ENCODE measurements around the gene GRID1.

GRID1 gene

GRCh38 chr10:86023931-86024280, 342.7 kb downstream of the GRID1 start:
- Histone ChIP-seq H3K9ac (no peak overlapping the region), H3K4me2 (peak overlapping the region; percentile 63), H3K27me3 (no peaks in the 10 kb centered on the region), H3K9me3 (peaks cover 6% of the 10 kb centered on the region; the same call in 1 of the 2 replicates), H3K36me3 (no peaks in the 10 kb centered on the region), H3K4me1 (peaks cover 57% of the 10 kb centered on the region), H3K4me3 (no peak overlapping the region), H4K20me1 (no peaks in the 10 kb centered on the region), H3K27ac (no peak overlapping the region)
- TF ChIP-seq Cebpa-rat (IDR thresholded peaks at IDR 0.05) = no peak

DNA sequence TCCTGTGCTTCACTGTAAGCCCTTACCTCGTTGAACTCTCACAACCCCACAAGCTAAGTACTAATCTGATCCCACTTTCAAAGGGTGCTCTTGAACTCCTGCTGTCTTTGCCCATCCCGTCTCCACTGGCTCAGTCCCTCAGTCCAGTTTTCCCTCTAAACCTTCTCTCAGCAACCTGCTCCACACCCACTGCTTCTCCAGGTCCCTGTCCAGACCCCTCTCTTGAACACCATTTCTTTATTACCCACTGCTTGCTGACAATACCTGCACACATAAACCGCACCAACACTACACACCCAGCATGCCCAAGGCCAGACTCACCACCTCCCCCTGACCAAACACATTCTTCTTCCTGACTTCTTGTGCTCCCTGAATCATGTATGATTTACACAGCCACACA, 343.3 kb downstream of the GRID1 start:
- Histone ChIP-seq H3K36me3 (no peaks in the 10 kb centered on the region), H3K27ac (no peak overlapping the region), H3K9ac (no peak overlapping the region), H3K9me3 (0 out of 2 replicates have a peak, but pooled peaks cover under 1% of the 10 kb centered on the region), H4K20me1 (no peaks in the 10 kb centered on the region), H3K4me1 (peaks cover 62% of the 10 kb centered on the region), H3K4me2 (peak overlapping the region; percentile 63), H3K4me3 (no peak overlapping the region), H3K27me3 (no peaks in the 10 kb centered on the region)
- TF ChIP-seq Cebpa-rat (IDR thresholded peaks at IDR 0.05) = no peak

GRCh38 chr10:86022906-86023305, 343.7 kb downstream of the GRID1 start:
- Histone ChIP-seq H3K36me3 (no peaks in the 10 kb centered on the region), H3K9ac (no peak overlapping the region)
- TF ChIP-seq Cebpa-rat (IDR thresholded peaks at IDR 0.05) = no peak

GRCh38 chr10:86020134-86020533, 346.5 kb downstream of the GRID1 start:
- Histone ChIP-seq H4K20me1 (no peaks in the 10 kb centered on the region), H3K27ac (peak overlapping the region; percentile 98), H3K36me3 (no peaks in the 10 kb centered on the region), H3K9me3 (no peaks in the 10 kb centered on the region), H3K9ac (peak overlapping the region; percentile 30; the same call in 1 of the 2 replicates), H3K4me1 (peaks cover 91% of the 10 kb centered on the region), H3K27me3 (no peaks in the 10 kb centered on the region), H3K4me3 (no peak overlapping the region), H3K4me2 (peak overlapping the region; percentile 90)
- TF ChIP-seq Cebpa-rat (IDR thresholded peaks at IDR 0.05) = no peak

More at GRCh38 chr10:86022906-86023305, 343.7 kb downstream of the GRID1 start:
- Histone ChIP-seq H3K4me1 (peaks cover 67% of the 10 kb centered on the region), H3K9me3 (no peaks in the 10 kb centered on the region), H3K27me3 (no peaks in the 10 kb centered on the region), H3K4me2 (peak overlapping the region; percentile 63), H3K27ac (no peak overlapping the region), H4K20me1 (no peaks in the 10 kb centered on the region), H3K4me3 (no peak overlapping the region)

DNA sequence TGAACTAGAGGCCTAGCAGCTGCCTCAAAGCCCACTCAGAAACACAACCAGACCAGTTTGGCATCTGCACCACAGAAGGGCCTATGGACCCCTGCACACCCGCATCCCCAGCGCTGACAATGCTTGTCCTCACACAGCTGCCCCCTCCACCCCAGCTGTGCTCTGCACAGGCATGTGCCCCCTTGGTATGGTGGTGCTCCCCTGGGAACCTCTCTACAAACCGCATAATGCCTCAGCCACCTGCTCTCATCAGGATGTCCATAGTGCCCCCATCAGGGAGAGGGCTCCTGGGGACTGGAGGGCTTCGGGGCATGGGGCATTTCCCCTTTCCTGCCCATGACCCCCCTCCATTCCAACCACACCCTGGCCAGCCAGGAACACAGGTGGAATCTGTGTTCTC, 347.5 kb downstream of the GRID1 start:
- peak overlapping the region; percentile 98 for H3K27ac ChIP-seq
- TF ChIP-seq Cebpa-rat (IDR thresholded peaks at IDR 0.05) = no peak
- H3K9me3 ChIP-seq = no peaks in the 10 kb centered on the region
- no peaks in the 10 kb centered on the region for H3K36me3 ChIP-seq
- H3K27me3 ChIP-seq = no peaks in the 10 kb centered on the region
- peaks cover 86% of the 10 kb centered on the region for H3K4me1 ChIP-seq
- peak overlapping the region; percentile 90 for H3K4me2 ChIP-seq
- no peaks in the 10 kb centered on the region for H4K20me1 ChIP-seq
- H3K4me3 ChIP-seq = no peak overlapping the region
- H3K9ac ChIP-seq = peak overlapping the region; percentile 78

DNA sequence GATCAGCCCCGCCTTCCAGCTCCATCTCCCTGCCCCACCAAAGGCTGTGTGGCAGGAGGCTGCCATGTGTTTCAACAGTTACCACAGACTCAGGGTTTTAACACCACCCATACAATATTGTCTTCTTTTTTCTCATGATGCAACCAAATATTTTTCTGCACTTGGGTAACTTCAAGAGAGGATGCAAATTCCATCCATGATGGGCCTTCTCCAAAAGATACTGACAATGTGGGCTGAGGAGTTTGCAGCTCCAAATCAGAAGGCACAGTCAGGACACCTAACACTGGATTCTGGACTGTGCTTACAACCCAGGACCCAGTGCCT, 347.9 kb downstream of the GRID1 start:
- H3K27ac ChIP-seq = peak overlapping the region; percentile 98
- peaks cover 82% of the 10 kb centered on the region for H3K4me1 ChIP-seq
- H3K36me3 ChIP-seq = no peaks in the 10 kb centered on the region
- H3K9me3 ChIP-seq = no peaks in the 10 kb centered on the region
- peak overlapping the region; percentile 78 for H3K9ac ChIP-seq
- H3K4me3 ChIP-seq = no peak overlapping the region
- no peak for TF ChIP-seq Cebpa-rat (IDR thresholded peaks at IDR 0.05)
- H4K20me1 ChIP-seq = no peaks in the 10 kb centered on the region
- H3K27me3 ChIP-seq = no peaks in the 10 kb centered on the region
- H3K4me2 ChIP-seq = peak overlapping the region; percentile 90

- Histone ChIP-seq H3K4me2 (peak overlapping the region; percentile 90), H3K9ac (peak overlapping the region; percentile 78), H3K27ac (peak overlapping the region; percentile 98), H4K20me1 (no peaks in the 10 kb centered on the region), H3K4me1 (peaks cover 78% of the 10 kb centered on the region), H3K4me3 (peak overlapping the region; percentile 43; the same call in 1 of the 2 replicates), H3K36me3 (no peaks in the 10 kb centered on the region), H3K27me3 (no peaks in the 10 kb centered on the region), H3K9me3 (no peaks in the 10 kb centered on the region)
- TF ChIP-seq Cebpa-rat (IDR thresholded peaks at IDR 0.05) = peak; percentile 57; the same call in 1 of the 2 replicates
Measured at GRCh38 chr10:86017841-86018734, 348.5 kb downstream of the GRID1 start.

DNA sequence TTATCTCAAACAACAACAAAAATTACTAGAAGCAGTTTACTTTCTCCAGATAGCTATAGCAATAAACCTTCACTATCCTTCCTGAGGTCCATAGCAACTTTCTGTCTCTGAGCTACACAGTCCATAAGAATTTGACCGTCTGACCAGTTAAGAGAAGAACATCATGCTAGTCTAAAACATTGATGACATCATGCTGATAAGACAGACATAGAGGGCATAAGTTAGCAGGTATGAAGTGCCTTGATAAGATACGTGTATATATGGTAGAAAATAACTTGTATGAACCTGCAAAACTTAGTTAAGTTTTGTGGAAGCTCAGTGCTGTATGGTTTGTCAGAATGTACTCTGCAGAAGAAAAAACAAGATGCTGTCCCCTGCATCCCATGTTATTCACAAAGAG, 353.0 kb downstream of the GRID1 start:
- Histone ChIP-seq H3K9ac (no peak overlapping the region), H3K4me2 (no peak overlapping the region), H3K4me3 (no peak overlapping the region), H3K4me1 (peaks cover 66% of the 10 kb centered on the region), H3K36me3 (no peaks in the 10 kb centered on the region), H4K20me1 (no peaks in the 10 kb centered on the region), H3K27me3 (no peaks in the 10 kb centered on the region), H3K27ac (no peak overlapping the region), H3K9me3 (no peaks in the 10 kb centered on the region)
- no peak for TF ChIP-seq Cebpa-rat (IDR thresholded peaks at IDR 0.05)

DNA sequence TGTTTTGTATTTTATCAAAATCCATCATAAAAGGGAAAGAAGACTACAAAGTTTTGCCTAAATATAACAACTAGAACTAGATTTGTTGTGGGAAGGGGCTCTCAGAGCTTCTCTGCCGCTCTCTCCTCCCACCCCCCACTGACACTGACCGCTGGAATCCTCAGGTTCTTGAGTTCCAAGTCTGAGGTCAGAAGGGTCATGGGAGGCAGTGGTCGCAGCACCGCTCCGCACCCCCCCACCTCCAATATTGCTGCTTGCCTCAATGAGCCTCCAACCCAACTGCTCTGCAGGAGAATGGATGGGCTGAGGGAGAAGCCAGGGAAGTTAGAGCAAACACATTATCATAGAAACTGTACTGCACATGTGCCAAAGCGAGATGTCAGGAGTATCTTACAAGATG, 359.4 kb downstream of the GRID1 start:
- Histone ChIP-seq H3K27ac (no peak overlapping the region), H3K27me3 (no peaks in the 10 kb centered on the region), H3K4me2 (no peak overlapping the region), H3K4me3 (no peak overlapping the region), H3K9ac (no peak overlapping the region), H3K36me3 (no peaks in the 10 kb centered on the region), H4K20me1 (no peaks in the 10 kb centered on the region), H3K4me1 (peaks cover 38% of the 10 kb centered on the region), H3K9me3 (no peaks in the 10 kb centered on the region)
- no peak for TF ChIP-seq Cebpa-rat (IDR thresholded peaks at IDR 0.05)

- no peaks in the 10 kb centered on the region for H3K27me3 ChIP-seq
- H4K20me1 ChIP-seq = no peaks in the 10 kb centered on the region
- no peak overlapping the region for H3K4me2 ChIP-seq
- TF ChIP-seq Cebpa-rat (IDR thresholded peaks at IDR 0.05) = no peak
- H3K27ac ChIP-seq = no peak overlapping the region
- H3K36me3 ChIP-seq = no peaks in the 10 kb centered on the region
- no peak overlapping the region for H3K4me3 ChIP-seq
- peaks cover 26% of the 10 kb centered on the region for H3K4me1 ChIP-seq
- no peak overlapping the region for H3K9ac ChIP-seq
- H3K9me3 ChIP-seq = no peaks in the 10 kb centered on the region
Measured at GRCh38 chr10:86004337-86004736, 362.3 kb downstream of the GRID1 start.

Measured in BLaER1 (cell line).